Stimulated activated CD8-positive, alpha-beta memory T cell treated with anti-CD3 and anti-CD28 coated beads, Interleukin-15, amount 100 ng/mL, for 24 hours (primary cell): ENCODE results near the gene UCN3.
"Not testable (repeated sequence)": the region's sequence is repeated elsewhere in the genome, so short reads cannot be mapped to it uniquely, and the experiment has no call there.

Source experiments
- DNase-seq: peaks from one replicate; pipeline ENCODE4 v3.0.0-alpha.2; 2020; ENCODE audit warnings: low read depth

UCN3 gene

GRCh38 chr10:5410787-5411186 lies 46.0 kb downstream of the UCN3 start:
- not testable (repeated sequence) for DNase-seq

DNA sequence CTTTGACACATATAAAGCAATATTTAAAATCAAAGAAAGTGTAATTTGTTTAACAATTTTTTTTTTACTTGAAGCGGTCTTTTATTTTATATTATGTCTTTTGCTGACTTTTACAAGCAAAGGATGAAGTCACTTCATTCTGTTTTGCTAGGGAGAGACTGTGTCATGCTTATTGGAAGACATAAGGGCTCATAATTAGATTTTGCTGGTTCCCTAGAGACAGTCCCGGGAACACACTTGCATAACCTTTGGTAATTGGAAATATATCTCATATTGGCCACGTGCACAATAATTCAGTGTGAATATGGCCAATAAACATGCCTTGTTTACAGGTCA lies 47.1 kb downstream of the UCN3 start:
- no peak for DNase-seq

DNA sequence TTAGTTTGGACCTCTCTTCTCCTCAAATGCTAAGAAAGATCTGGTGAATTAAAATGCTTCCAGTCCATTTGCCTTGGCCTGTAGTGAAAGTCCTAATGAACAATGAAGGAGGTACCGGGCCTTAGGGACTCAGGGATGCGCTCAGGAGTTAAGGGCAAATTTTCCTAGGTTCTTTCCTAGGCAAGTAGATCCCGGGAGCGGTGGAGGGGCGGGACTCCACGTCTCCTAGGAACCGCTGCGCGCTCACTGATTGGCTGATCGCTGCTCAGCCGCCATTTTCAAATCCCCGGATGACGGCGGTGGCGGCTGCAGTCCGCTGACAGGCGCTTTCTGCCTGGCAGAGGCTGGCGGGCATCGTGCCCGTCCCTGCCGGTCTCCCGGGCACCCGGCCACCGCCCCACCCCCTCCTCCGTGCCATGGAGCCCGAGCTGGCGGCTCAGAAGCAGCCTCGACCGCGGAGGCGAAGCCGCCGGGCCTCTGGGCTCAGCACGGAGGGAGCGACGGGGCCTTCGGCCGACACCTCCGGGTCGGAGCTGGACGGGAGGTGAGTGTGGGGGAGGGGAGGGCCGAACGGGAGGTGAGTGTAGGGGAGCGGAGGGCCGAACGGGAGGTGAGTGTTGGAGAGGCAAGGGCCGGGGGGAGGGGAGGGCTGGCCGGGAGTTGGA lies 47.6 kb downstream of the UCN3 start, which contains the start of gene NET1:
Gene NET1 (plus strand): TSS at position 281 of the 665 bp plus-strand sequence. CDS start 136 bp downstream, at position 417.
- DNase-seq = peak; percentile 52

- DNase-seq = no peak
Measured at GRCh38 chr10:5413012-5413938, 48.5 kb downstream of the UCN3 start.

DNA sequence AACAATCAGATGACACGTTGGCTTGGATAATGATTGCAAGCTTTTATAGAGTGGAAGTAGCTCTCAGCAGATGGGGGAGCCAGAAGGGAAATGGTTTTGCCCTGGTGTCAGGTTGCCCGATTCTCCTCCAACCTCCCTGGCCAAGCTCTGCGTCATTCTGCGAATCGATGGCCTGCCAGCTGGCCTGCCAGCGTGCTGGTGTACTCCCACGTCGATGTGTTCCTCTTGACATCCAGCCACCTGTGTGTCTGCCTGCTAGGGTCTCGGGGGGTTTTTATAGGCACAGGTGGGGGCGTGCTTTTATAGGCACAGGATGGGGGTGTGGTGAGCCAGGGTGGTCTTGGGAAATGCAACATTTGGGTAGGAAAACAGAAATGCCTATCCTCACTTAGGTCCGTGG lies 52.2 kb downstream of the UCN3 start:
- DNase-seq = no peak

GRCh38 chr10:5418584-5418983 lies 53.8 kb downstream of the UCN3 start:
- DNase-seq = no peak

GRCh38 chr10:5419466-5420094 lies 54.8 kb downstream of the UCN3 start:
- no peak for DNase-seq

- no peak for DNase-seq
Measured at GRCh38 chr10:5423771-5424170, 59.0 kb downstream of the UCN3 start.
